Measurements from ENCODE around the gene PRPSAP1.
"Not testable (repeated sequence)": the region's sequence is repeated elsewhere in the genome, so short reads cannot be mapped to it uniquely, and the experiment has no call there.

The PRPSAP1 gene

DNA sequence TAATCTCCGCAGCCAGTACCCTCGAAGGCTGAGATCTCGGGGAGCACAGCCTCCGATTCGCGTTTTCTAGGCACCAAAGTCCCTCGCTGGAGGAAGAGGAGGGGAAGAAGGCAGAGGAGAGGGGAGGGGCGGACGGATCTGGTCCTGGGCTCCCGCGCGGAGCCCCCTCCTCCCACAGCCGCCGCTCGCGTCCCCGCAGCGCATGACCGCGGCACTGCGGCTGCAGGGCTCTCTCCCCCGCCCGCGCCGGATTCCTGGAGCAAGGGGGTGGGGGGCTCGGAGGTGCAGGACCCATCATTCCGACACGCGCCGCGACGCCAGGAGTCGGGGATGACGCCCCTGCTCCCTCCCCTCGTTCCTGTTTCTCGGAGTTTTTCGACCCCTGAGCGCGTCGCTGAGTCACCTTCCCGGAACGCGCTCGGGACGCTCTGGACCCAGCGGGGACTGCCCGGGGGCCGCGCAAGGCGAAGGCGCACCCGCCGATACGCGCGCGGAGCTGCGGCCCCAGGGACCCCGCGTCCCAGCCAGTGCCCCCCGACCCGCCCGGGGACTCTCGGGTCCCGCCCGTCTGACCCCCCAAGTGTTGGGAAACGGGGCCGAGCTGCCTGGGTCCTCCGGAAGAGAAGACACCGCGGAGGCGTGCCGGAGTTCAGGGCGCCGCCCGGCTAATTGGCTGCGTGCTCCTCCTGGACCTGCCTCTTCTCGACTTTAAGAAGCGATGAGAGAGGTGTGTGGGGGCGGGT, 29.3 kb upstream of the PRPSAP1 start:
- DNase-seq = no peak

- no peak for DNase-seq
These were observed 28.7 kb upstream of the PRPSAP1 start for GRCh38 chr17:76382351-76382802.

DNA sequence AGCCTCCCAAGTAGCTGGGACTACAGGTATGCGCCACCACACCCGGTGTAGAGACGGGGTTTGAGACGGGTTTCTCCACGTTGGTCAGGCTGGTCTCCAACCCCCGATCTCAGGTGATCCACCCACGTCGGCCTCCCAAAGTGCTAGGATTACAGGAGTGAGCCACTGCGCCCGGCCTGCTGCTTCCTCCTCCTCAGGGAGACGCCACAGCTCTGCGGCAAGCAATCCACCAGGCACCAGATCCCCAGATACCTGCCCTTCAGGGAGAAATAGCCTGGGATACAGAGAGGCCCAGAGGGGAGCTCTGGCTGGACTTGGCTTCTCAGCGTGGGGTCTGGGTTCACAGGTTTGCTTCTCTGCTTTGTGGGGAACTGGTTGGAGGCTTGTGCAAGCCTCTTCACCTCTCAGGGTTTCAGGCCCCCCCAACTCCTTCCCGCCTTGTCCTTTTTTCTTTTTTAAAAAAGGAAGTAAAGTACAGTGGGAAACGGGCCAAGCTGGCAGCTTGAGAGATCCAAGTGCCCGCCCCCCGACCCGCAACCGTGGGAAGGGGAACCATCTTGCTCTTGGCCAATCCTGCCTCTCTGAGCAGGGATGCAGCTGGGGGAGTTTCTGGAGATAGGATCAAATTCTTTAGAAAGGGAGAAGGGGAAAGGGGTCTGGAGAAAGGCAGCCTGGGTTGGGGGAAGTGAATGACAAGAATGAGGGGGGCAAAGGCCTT, 28.1 kb upstream of the PRPSAP1 start:
- DNase-seq = no peak

GRCh38 chr17:76379646-76380376, 26.1 kb upstream of the PRPSAP1 start:
- DNase-seq = no peak

DNA sequence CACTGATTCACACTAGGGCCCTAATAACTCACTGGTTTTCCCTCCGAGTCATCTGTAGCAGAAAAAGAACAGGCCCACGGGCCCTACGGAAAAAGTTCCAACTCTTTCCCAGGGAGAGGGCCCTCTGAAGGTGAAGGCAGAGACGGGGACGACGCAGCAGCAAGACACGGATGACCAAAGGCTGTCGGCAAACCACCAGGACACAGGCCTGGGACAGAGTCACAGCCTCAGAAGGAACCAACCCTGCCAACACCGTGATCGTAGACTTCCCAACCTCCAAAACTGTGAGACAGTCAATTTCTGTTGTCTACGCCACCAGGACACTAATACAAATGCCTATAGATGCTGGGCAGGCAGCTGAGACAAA, 25.5 kb upstream of the PRPSAP1 start:
- DNase-seq = no peak

DNA sequence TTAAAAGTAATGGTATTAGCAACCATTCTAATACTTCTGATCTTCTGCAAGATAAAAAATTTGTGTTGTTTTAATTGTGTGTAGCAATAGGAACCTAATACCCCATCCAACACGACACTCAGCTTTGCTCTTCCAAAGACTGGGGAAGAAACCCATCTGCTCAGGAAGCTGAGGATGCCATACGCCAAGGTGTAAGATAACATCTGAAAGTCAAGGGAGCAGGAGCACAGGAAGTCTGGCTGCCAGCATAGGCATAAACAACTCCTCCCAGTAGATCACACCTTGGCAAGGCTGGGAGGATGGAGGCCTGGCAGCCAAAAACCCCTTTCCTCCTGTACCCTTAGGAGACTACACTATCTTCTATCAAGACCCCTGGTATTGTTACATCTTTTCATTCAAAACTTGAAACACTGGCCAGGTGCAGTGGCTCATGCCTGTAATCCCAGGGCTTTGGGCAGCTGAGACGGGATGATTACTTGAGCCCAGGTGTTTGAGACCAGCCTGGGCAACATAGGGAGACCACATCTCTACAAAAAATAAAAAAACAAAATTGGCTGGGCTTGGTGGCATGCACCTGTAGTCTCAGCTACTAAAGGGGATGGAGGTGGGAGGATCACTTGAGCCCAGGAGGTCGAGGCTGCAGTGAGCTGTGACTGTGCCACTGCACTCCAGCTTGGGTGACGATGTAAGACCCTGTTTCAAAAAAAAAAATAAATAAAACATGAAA, 25.0 kb upstream of the PRPSAP1 start:
- DNase-seq = no peak

DNA sequence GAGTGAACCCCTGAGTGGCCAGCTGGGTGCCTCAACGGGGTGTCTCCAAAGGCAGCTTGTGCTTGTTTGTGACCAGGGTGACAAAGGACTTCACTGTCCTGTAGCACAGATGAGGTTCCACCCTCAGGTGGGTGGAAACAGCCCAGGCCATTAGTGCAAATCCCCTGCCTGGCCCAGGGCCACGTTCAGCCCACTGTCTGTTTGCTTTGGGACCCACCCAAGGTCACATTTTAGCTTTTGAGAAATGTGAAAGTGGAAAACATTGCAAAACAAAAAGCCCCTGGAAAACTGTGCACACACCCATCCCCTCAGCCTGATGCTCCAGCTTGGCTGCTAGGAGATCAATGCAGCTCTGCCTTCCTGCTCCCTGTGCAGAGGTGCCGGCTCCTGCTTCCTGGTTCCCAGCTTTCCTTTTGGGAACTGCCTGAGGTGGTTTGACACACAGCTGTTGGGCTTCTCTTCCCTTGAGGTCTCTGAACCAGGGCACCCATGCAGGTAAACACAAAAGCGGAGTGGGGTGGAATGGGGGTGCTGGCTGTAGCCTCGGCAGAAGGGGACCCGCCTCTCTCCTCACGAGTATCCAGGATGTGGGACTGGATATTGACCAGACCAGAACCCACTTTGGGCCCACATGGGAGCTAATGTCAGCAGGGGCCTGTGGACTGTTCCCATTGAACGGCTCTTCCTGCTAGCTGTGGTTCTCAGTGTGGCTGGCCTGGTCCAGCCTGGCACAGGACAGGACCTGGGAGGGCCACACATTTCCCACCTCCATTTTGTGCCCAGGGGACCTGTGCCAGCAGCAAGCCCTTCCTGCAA, 22.8 kb upstream of the PRPSAP1 start:
- DNase-seq = no peak

DNA sequence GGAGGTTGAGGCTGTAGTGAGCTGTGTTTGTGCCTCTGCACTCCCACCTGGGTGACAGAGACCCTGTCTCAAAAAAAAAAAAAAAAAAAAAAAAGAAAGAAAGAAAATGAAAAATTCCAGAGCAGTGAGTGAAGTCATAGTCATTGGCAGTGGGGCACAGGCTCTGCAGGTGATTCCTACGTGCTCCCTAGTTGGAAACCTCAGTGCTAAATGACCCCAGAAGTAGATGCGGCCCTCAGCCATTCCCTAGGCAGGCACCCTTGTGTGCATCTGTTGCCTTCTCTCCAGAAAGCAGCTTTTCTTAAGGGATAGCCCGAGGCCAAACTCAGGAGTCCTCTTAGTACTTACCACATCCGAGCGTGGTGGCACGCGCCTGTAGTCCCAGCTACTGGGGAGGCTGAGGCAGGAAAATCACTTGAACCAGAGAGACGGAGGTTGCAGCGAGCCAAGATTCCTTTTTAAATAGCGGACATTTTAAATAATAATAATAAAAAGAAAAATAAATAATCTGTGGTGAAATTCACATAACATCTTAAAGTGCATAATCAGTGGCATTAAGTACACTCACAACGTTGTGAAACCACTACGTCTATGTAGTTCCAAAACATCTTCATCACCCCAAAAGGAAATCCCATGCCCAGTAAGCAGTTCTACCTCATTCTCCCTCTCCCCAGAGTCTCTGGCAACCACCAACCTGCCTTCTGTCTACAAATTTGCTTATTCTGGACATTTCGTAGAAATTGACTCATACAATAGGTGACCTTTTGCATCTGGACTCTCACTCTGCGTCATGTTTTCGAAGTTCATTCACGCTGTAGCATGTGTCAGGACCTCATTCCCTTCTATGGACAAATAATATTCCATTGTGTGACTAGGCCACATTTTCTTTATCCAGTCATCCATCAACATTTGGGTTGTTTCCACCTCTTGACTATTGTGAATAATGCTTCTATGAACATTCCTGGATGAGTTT, 18.2 kb upstream of the PRPSAP1 start:
- DNase-seq = no peak

- DNase-seq = no peak
These were observed 16.7 kb upstream of the PRPSAP1 start for GRCh38 chr17:76370261-76370993.

GRCh38 chr17:76369804-76370203, 16.1 kb upstream of the PRPSAP1 start:
- no peak for DNase-seq

DNA sequence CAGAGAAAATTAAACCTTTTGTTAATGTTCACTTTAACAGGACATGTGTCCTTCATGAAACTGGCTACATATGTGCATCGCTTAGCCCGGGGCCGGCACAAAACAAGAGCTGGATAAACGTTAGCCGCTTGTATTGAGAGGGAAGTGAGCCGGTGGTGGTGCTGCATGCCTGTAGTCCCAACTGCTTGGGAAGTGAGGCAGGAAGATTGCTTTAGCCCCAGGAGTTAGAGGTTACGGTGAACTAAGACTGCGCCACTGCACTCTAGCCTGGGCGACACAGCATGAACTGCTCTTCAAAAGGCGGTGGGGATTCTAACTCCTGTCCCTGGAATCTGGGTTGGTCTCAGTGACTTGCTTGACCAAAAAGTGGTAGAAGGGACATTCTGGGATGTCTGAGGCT, 15.7 kb upstream of the PRPSAP1 start:
- no peak for DNase-seq

GRCh38 chr17:76368545-76368944, 14.8 kb upstream of the PRPSAP1 start:
- DNase-seq = no peak

DNA sequence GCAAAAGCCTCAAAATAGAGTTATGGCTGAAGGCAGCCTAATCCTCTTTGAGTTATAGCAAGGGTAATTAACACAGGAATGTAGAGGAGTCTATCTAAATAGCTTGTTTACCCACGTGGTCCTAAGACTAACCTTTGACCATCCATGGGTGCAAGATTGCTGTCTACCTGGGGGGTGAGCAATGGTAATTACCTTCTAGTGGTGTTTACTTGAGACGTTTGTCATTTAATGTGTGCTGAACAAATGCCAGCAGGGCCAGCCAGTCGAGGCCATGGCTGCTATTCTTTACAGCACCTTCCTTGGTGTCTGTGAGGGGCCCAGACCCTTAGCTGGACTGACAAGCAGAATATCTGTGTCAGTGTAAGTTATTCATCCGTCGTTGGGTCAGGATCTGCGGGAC, 13.9 kb upstream of the PRPSAP1 start:
- DNase-seq = no peak

GRCh38 chr17:76366247-76366646, 12.5 kb upstream of the PRPSAP1 start:
- no peak for DNase-seq

GRCh38 chr17:76365256-76365903, 11.7 kb upstream of the PRPSAP1 start:
- no peak for DNase-seq

GRCh38 chr17:76363107-76363842, 9.6 kb upstream of the PRPSAP1 start:
- DNase-seq = no peak

DNA sequence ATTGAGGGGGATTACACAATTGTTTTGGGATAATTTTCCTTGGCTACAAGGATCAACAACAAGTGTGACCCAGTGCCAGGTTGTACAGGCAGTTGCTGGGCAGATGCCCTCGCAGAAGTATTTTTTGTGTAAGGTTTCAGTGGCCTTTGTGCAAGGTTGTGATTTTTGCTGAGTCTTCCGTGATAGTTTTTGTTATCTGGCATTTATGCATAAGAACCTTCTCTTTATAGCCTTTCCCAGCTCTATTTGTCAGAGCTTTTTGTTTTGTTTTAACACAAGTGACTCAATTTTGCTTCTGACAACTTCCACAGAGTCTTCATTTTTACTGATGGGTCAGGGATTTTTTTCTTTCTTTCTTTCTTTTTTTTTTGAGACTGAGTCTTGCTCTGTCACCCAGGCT, 6.7 kb upstream of the PRPSAP1 start:
- no peak for DNase-seq

DNA sequence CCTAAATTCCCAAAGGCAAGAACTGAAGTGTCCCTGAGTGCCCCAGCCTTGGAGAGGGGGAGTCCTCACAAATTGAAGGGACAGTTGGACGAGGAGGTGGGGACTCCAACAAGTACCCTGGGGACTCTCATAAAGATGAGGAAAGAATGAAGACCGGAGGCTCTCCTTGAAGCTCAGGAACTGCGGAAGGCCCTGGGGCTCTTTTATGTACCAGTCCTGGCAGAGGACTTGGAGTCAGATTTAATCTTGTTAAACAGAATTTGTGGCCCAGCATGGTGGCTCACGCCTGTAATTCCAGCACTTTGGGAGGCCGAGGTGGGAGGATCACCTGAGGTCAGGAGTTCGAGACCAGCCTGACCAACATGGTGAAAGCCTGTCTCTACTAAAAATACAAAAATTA, 6.1 kb upstream of the PRPSAP1 start:
- not testable (repeated sequence) for DNase-seq

GRCh38 chr17:76359375-76359774, 5.7 kb upstream of the PRPSAP1 start:
- DNase-seq = no peak
